ENCODE results near the gene CALM3. TPM values are rescaled to one million over a fixed set of nuclear protein-coding genes. Genes with fewer than 3 reads are reported as not detected.

CALM3 gene
- total RNA-seq, 1 donor from 2014 or later = 181 TPM

GRCh38 chr19:46586294-46586693, 14.8 kb upstream of the CALM3 start:
- TF ChIP-seq CTCF (conservative IDR thresholded peaks at IDR 0.05; ENCODE audit: low read depth, low read length) = no peak
- DNase-seq (ENCODE audit: low read depth) = no peak

GRCh38 chr19:46587861-46588260, 13.3 kb upstream of the CALM3 start:
- TF ChIP-seq CTCF (conservative IDR thresholded peaks at IDR 0.05; ENCODE audit: low read depth, low read length) = no peak
- DNase-seq (ENCODE audit: low read depth) = no peak
- no peak overlapping the region for H3K4me3 ChIP-seq (ENCODE audit: low read depth, low read length)

More at GRCh38 chr19:46586294-46586693, 14.8 kb upstream of the CALM3 start:
- no peak overlapping the region for H3K4me3 ChIP-seq (ENCODE audit: low read depth, low read length)

- no peak for TF ChIP-seq CTCF (conservative IDR thresholded peaks at IDR 0.05; ENCODE audit: low read depth, low read length)
- no peak overlapping the region for H3K4me3 ChIP-seq (ENCODE audit: low read depth, low read length)
- no peak for DNase-seq (ENCODE audit: low read depth)
Observed at GRCh38 chr19:46591254-46591653, 9.9 kb upstream of the CALM3 start.

- H3K4me3 ChIP-seq (ENCODE audit: low read depth, low read length) = no peak overlapping the region
- no peak for DNase-seq (ENCODE audit: low read depth)
- no peak for TF ChIP-seq CTCF (conservative IDR thresholded peaks at IDR 0.05; ENCODE audit: low read depth, low read length)
Observed at GRCh38 chr19:46591870-46592269, 9.3 kb upstream of the CALM3 start.

- no peak overlapping the region for H3K4me3 ChIP-seq (ENCODE audit: low read depth, low read length)
- no peak for TF ChIP-seq CTCF (conservative IDR thresholded peaks at IDR 0.05; ENCODE audit: low read depth, low read length)
Observed at GRCh38 chr19:46596008-46596407, 5.1 kb upstream of the CALM3 start.

GRCh38 chr19:46598372-46598917, 2.7 kb upstream of the CALM3 start:
- H3K4me3 ChIP-seq (ENCODE audit: low read depth, low read length) = no peak overlapping the region
- no peak for DNase-seq (ENCODE audit: low read depth)
- TF ChIP-seq CTCF (conservative IDR thresholded peaks at IDR 0.05; ENCODE audit: low read depth, low read length) = no peak

More at GRCh38 chr19:46596008-46596407, 5.1 kb upstream of the CALM3 start:
- DNase-seq (ENCODE audit: low read depth) = no peak

GRCh38 chr19:46599716-46600373, 1.3 kb upstream of the CALM3 start:
- TF ChIP-seq CTCF (conservative IDR thresholded peaks at IDR 0.05; ENCODE audit: low read depth, low read length) = no peak
- no peak for DNase-seq (ENCODE audit: low read depth)
- peak overlapping the region; percentile 100 for H3K4me3 ChIP-seq (ENCODE audit: low read depth, low read length)
